H1 (cell line): ENCODE data around the gene NFIC. TPM values are rescaled to one million over a fixed set of nuclear protein-coding genes. Genes with fewer than 3 reads are reported as not detected.
A peak's percentile ranks its signal among the peaks of the same experiment; 100 is the strongest.

Experiments
- CTCF ChIA-PET: fragments of 300-600 bp; sonication (Branson Sonifier 250); formaldehyde crosslinking; loops from one replicate; lab custom pipeline; 2021; ENCODE audit not compliant: partially characterized antibody; lab: Charles Lee
- POLR2A ChIA-PET: fragments of 300-600 bp; sonication (Branson Sonifier 250); formaldehyde crosslinking; loops from one replicate; lab custom pipeline; 2021; ENCODE audit warnings: inconsistent platforms; ENCODE audit not compliant: partially characterized antibody; lab: Charles Lee
- DNase-seq, 2 experiments: peaks; one replicate each; pipeline versions ENCODE4 v3.0.0 to v3.0.0-alpha.2; 2010 to 2022; ENCODE audit warnings: low spot score in 2 of 2, low read depth in 1 of 2, mixed read lengths in 1 of 2
- FAIRE-seq: peaks from 2 replicates; lab custom pipeline; 2011; peaks lifted over from hg19 to GRCh38; lab: Jason Lieb, UNC
- H2AFZ ChIP-seq: 2 replicates; pipeline ENCODE4 v1.8.1; 2012; ENCODE audit warnings: low read length, inconsistent platforms
- H2AK5ac ChIP-seq: 2 replicates; pipeline ENCODE4 v1.6.1; 2013; ENCODE audit warnings: low read depth, low read length
- H2BK120ac ChIP-seq: replicated peaks from 2 replicates; pipeline ENCODE3; 2013; ENCODE audit warnings: low read depth, low read length, inconsistent platforms
- H2BK12ac ChIP-seq: 2 replicates; pipeline ENCODE4 v1.6.1; 2013; ENCODE audit warnings: low read depth, low read length
- H2BK15ac ChIP-seq: 2 replicates; pipeline ENCODE4 v1.6.1; 2013; ENCODE audit warnings: low read length
- H2BK20ac ChIP-seq: 2 replicates; pipeline ENCODE4 v1.6.1; 2013; ENCODE audit warnings: low read length
- H2BK5ac ChIP-seq: 2 replicates; pipeline ENCODE4 v1.6.1; 2013; ENCODE audit warnings: low read depth, low read length
- H3K14ac ChIP-seq: 2 replicates; pipeline ENCODE4 v1.6.1; 2013; ENCODE audit warnings: inconsistent platforms; ENCODE audit not compliant: insufficient read length
- H3K18ac ChIP-seq: 2 replicates; pipeline ENCODE4 v1.6.1; 2013; ENCODE audit warnings: low read length; ENCODE audit errors: extremely low read depth
- H3K23ac ChIP-seq: 2 replicates; pipeline ENCODE4 v1.6.1; 2013; ENCODE audit warnings: inconsistent platforms; ENCODE audit not compliant: insufficient read length
- H3K23me2 ChIP-seq: 2 replicates; pipeline ENCODE4 v1.6.1; 2013; ENCODE audit warnings: low read depth, low read length
- H3K27ac ChIP-seq: 2 replicates; pipeline ENCODE4 v1.6.1; 2011; ENCODE audit warnings: low read depth, low read length, inconsistent platforms
- H3K27me3 ChIP-seq, 4 experiments: replicated peaks in 1 of 4; 1 replicate in 1 of 4; 2 replicates in 3 of 4; pipeline versions ENCODE4 v1.6.1 to v1.8.1; 2011 to 2013; ENCODE audit warnings: low read length in 3 of 4, mild to moderate bottlenecking in 3 of 4, inconsistent platforms in 2 of 4, mixed read lengths in 2 of 4, moderate library complexity in 1 of 4; ENCODE audit not compliant: control insufficient read depth in 3 of 4, insufficient read depth in 3 of 4; ENCODE audit errors: extremely low read depth in 1 of 4
- H3K36me3 ChIP-seq, 4 experiments: 2 replicates each; pipeline versions ENCODE4 v1.6.1 to v1.8.1; 2011 to 2013; ENCODE audit warnings: mild to moderate bottlenecking in 4 of 4, low read length in 3 of 4, moderate library complexity in 2 of 4, control low read depth in 1 of 4, inconsistent platforms in 1 of 4; ENCODE audit not compliant: insufficient read depth in 4 of 4, control insufficient read depth in 2 of 4
- H3K4ac ChIP-seq: replicated peaks from 2 replicates; pipeline ENCODE3; 2013; ENCODE audit warnings: low read length, low read depth, mixed read lengths, inconsistent platforms; ENCODE audit not compliant: insufficient read length
- H3K4me1 ChIP-seq, 4 experiments: replicated peaks in 1 of 4; 1 replicate in 1 of 4; 2 replicates in 3 of 4; pipeline versions ENCODE4 v1.6.1 to v1.8.1; 2011 to 2013; ENCODE audit warnings: low read length in 3 of 4, inconsistent platforms in 2 of 4, mixed read lengths in 1 of 4; ENCODE audit not compliant: insufficient read depth in 4 of 4, control insufficient read depth in 3 of 4
- H3K4me2 ChIP-seq, 2 experiments: 2 replicates each; pipeline versions ENCODE4 v1.6.1 to v1.8.1; 2011 to 2013; ENCODE audit warnings: low read depth in 2 of 2, low read length in 2 of 2, control low read depth in 1 of 2, inconsistent platforms in 1 of 2, mild to moderate bottlenecking in 1 of 2; ENCODE audit not compliant: insufficient read depth in 1 of 2
- H3K4me3 ChIP-seq, 4 experiments: fragments of 200-600, 300-600 bp in 1 of 4; sonication (generic), shearing (Covaris generic), sonication (Bioruptor Twin) in 1 of 4; 2 replicates each; pipeline versions ENCODE4 v1.5.1 to v1.8.1; 2011 to 2016; ENCODE audit warnings: low read length in 4 of 4, low read depth in 3 of 4, control low read depth in 2 of 4, inconsistent platforms in 2 of 4, mild to moderate bottlenecking in 2 of 4, mixed read lengths in 1 of 4, moderate library complexity in 1 of 4; ENCODE audit not compliant: insufficient read depth in 2 of 4; ENCODE audit errors: extremely low read depth in 1 of 4
- H3K56ac ChIP-seq: replicated peaks from 2 replicates; pipeline ENCODE3; 2013; ENCODE audit warnings: low read depth, mild to moderate bottlenecking, mixed read lengths, low read length, inconsistent platforms; ENCODE audit not compliant: insufficient read length
- H3K79me1 ChIP-seq: 2 replicates; pipeline ENCODE4 v1.6.1; 2013; ENCODE audit warnings: low read depth, low read length, control low read depth
- H3K79me2 ChIP-seq, 2 experiments: 2 replicates each; pipeline versions ENCODE4 v1.6.1 to v1.8.1; 2012 to 2013; ENCODE audit warnings: low read length in 2 of 2, mild to moderate bottlenecking in 2 of 2, inconsistent platforms in 1 of 2; ENCODE audit not compliant: insufficient read depth in 2 of 2, control insufficient read depth in 1 of 2
- H3K9ac ChIP-seq, 4 experiments: replicated peaks in 1 of 4; 1 replicate in 1 of 4; 2 replicates in 3 of 4; pipeline versions ENCODE4 v1.6.1 to v1.8.1; 2011 to 2013; ENCODE audit warnings: low read depth in 3 of 4, low read length in 3 of 4, control low read depth in 2 of 4, mild to moderate bottlenecking in 2 of 4, moderate library complexity in 2 of 4, inconsistent platforms in 1 of 4; ENCODE audit errors: extremely low read depth in 1 of 4
- H3K9me3 ChIP-seq, 2 experiments: 2 replicates each; pipeline versions ENCODE4 v1.6.1 to v1.8.1; 2012 to 2013; ENCODE audit warnings: mild to moderate bottlenecking in 2 of 2, moderate library complexity in 2 of 2, control low read depth in 1 of 2, inconsistent platforms in 1 of 2, low read depth in 1 of 2, low read length in 1 of 2, mixed read lengths in 1 of 2; ENCODE audit not compliant: insufficient read depth in 2 of 2
- H4K20me1 ChIP-seq, 2 experiments: replicated peaks in 1 of 2; 2 replicates each; pipeline versions ENCODE3 to v1.8.1; 2011 to 2013; ENCODE audit warnings: inconsistent platforms in 2 of 2, low read length in 2 of 2, mild to moderate bottlenecking in 1 of 2; ENCODE audit not compliant: insufficient read depth in 2 of 2, control insufficient read depth in 1 of 2
- H4K5ac ChIP-seq: 2 replicates; pipeline ENCODE4 v1.6.1; 2013; ENCODE audit warnings: low read length, low read depth, mixed read lengths, inconsistent platforms; ENCODE audit not compliant: insufficient read length
- H4K8ac ChIP-seq: 2 replicates; pipeline ENCODE4 v1.8.0; 2013; ENCODE audit warnings: mild to moderate bottlenecking, moderate library complexity, low read length, inconsistent platforms; ENCODE audit not compliant: insufficient read depth; ENCODE audit errors: extremely low read depth
- H4K91ac ChIP-seq: replicated peaks from 2 replicates; pipeline ENCODE3; 2013; ENCODE audit warnings: low read length, mixed read lengths, inconsistent platforms; ENCODE audit not compliant: insufficient read length
- CTCF ChIP-seq, 3 experiments: IDR thresholded peaks; 1 replicate in 2 of 3; 2 replicates in 1 of 3; pipeline versions ENCODE4 v1.5.1 to v1.6.1; 2011; ENCODE audit warnings: low read length in 3 of 3, mild to moderate bottlenecking in 3 of 3, inconsistent platforms in 2 of 3, low read depth in 1 of 3, moderate library complexity in 1 of 3; ENCODE audit not compliant: insufficient read depth in 1 of 3; ENCODE audit errors: control extremely low read depth in 1 of 3
- EP300 ChIP-seq, 2 experiments: IDR thresholded peaks; 1 replicate in 1 of 2; 2 replicates in 1 of 2; pipeline ENCODE4 v1.6.1; 2011 to 2012; ENCODE audit warnings: low read depth in 2 of 2, low read length in 2 of 2, mild to moderate bottlenecking in 2 of 2, borderline replicate concordance in 1 of 2, inconsistent platforms in 1 of 2, moderate library complexity in 1 of 2
- JUN ChIP-seq: IDR thresholded peaks from 2 replicates; pipeline ENCODE4 v1.6.1; 2011; ENCODE audit warnings: low read depth, mild to moderate bottlenecking, improper control_type of control experiment, low read length
- RAD21 ChIP-seq, 2 experiments: IDR thresholded peaks in 1 of 2; conservative IDR thresholded peaks in 1 of 2; 2 replicates each; pipeline ENCODE4 v1.6.1; 2011; ENCODE audit warnings: low read depth in 2 of 2, low read length in 2 of 2, improper control_type of control experiment in 1 of 2, inconsistent platforms in 1 of 2, mild to moderate bottlenecking in 1 of 2, moderate library complexity in 1 of 2
- RNF2 ChIP-seq: fragments of 200-900, 300-1000 bp; sonication (generic); IDR thresholded peaks from 2 replicates; pipeline ENCODE4 v1.7.1; 2016; ENCODE audit warnings: borderline replicate concordance, low read depth, mild to moderate bottlenecking, antibody characterized with exemption, low read length; ENCODE audit not compliant: poor library complexity, severe bottlenecking; ENCODE audit errors: missing control alignments
- WGBS, 2 experiments: shearing (Covaris generic) in 1 of 2; methylation state at CpG; one replicate each; pipeline versions ENCODE4 v1.1.6 to v1.1.7; 2013 to 2015; ENCODE audit warnings: low lambda C conversion rate in 2 of 2, mixed read lengths in 2 of 2, inconsistent platforms in 1 of 2, low coverage in 1 of 2, missing lambda C conversion rate in 1 of 2; ENCODE audit not compliant: insufficient replicate concordance in 2 of 2, insufficient coverage in 1 of 2, insufficient read length in 1 of 2; ENCODE audit errors: extremely low coverage in 1 of 2, missing lambda C conversion rate in 1 of 2; 5-methylcytosine and 5-hydroxymethylcytosine counted together
- polyA plus RNA-seq, 7 experiments: library from polyadenylated mRNA; depleted of rRNA in 3 of 7; stranded (reverse) in 5 of 7; unstranded in 2 of 7; fragments of >200 nt in 5 of 7; fragments of 200-250 nt in 2 of 7; gene quantifications; 1 replicate in 5 of 7; 2 replicates in 1 of 7; 4 replicates in 1 of 7; pipeline versions ENCODE4 v1.2.1 to v1.2.3, GENCODE V29; 2011 to 2013; ENCODE audit warnings: missing spikeins in 2 of 7, mixed read lengths in 2 of 7
- total RNA-seq: library from RNA; stranded (reverse); fragmentation: NEBNext Ultra II Directional; extraction: Animal tissue kit (Norgen Biotek cat#: 25700); gene quantifications from 2 replicates; pipeline ENCODE4 v1.2.1, GENCODE V29; 2021

NFIC gene
- total and polyA plus RNA-seq, 2 of the 8 experiments (the other 6 are each of a cell fraction or from before 2014, with no cell fraction given), result 0.56 to 3.2 TPM

- FAIRE-seq, result no peak
- H3K4me3 ChIP-seq, result peak overlapping the region; percentile 29 to 72 (median 34)
- WGBS, 2 experiments, result 0% methylated on average over 13 of the region's 57 CpGs; no CpG with 5 or more reads in 1 of the 2 experiments
These were observed 97.6 kb downstream of the NFIC start for GRCh38 chr19:3463714-3464586.

More at GRCh38 chr19:3463714-3464586, 97.6 kb downstream of the NFIC start:
- H3K4me1 ChIP-seq, result peaks cover 0 to 13% (median 5%) of the 10 kb centered on the region in 4 experiments; a peak in 6 of 7 replicates
- no peak overlapping the region for H3K14ac ChIP-seq
- H2BK120ac ChIP-seq, result no peak overlapping the region
- H3K79me1 ChIP-seq, result no peaks in the 10 kb centered on the region
- no peak overlapping the region for H2AFZ ChIP-seq
- CTCF ChIA-PET, result interaction anchor here (0.5 to 1.8 kb wide), 10 partner anchors 9 to 165 kb away, joined by 3 to 9 read pairs (median 4); no protein-coding TSS in a partner anchor
- no peak for TF ChIP-seq EP300 (IDR thresholded peaks at IDR 0.05; ENCODE audit: borderline replicate concordance in 1 of 2, low read depth in 2 of 2, low read length in 2 of 2)
- no peak for TF ChIP-seq JUN
- TF ChIP-seq CTCF (IDR thresholded peaks at IDR 0.05; ENCODE audit: control extremely low read depth in 1 of 3, insufficient read depth in 1 of 3, low read depth in 1 of 3, low read length in 3 of 3), result peak in 1 of 3 experiments; percentile 17; a peak in 1 of 4 replicates
- TF ChIP-seq RAD21 (IDR thresholded peaks at IDR 0.05 in 1 of 2, conservative IDR thresholded peaks at IDR 0.05 in 1 of 2; ENCODE audit: low read depth in 2 of 2, low read length in 2 of 2), result peak in 1 of 2 experiments; percentile 4; a peak in 1 of 4 replicates
- peak; percentile 57 for TF ChIP-seq RNF2
- TF ChIP-seq, all 59 proteins: peak for 3
- Histone ChIP-seq H3K18ac (no peak overlapping the region; the same call in none of the 2 replicates), H4K20me1 (peaks cover 3 to 5% of the 10 kb centered on the region in 2 experiments), H3K9ac (no peak overlapping the region), H3K23ac (no peak overlapping the region), H4K8ac (no peak overlapping the region), H3K4ac (no peak overlapping the region), H4K5ac (no peak overlapping the region), H3K56ac (no peak overlapping the region), H3K4me2 (peak overlapping the region; percentile 63 to 81), H2BK20ac (no peak overlapping the region), H3K79me2 (no peaks in the 10 kb centered on the region), H4K91ac (no peak overlapping the region), H2BK12ac (no peak overlapping the region), H2BK5ac (no peak overlapping the region), H3K23me2 (peaks cover 9% of the 10 kb centered on the region; the same call in 1 of the 2 replicates), H3K27me3 (peaks cover 24 to 54% (median 50%) of the 10 kb centered on the region in 4 experiments), H3K9me3 (peaks cover 6 to 10% of the 10 kb centered on the region in 2 experiments; a peak in 3 of 4 replicates), H3K27ac (no peak overlapping the region), H2AK5ac (no peak overlapping the region), H3K36me3 (no peaks in the 10 kb centered on the region; a peak in 1 of 8 replicates), H2BK15ac (no peak overlapping the region)
- peak in 1 of 2 experiments; percentile 67 for DNase-seq
- POLR2A ChIA-PET, result interaction anchor here (1.6 to 1.9 kb wide), 3 partner anchors 14 to 19 kb away, joined by 3 to 5 read pairs (median 5); no protein-coding TSS in a partner anchor
